Memory B cell (primary cell): Measurements from ENCODE around the gene SUPT3H.
"Not testable (repeated sequence)": the region's sequence is repeated elsewhere in the genome, so short reads cannot be mapped to it uniquely, and the experiment has no call there.

Experiments used
- ATAC-seq: fragments of 150-1000 bp; cut with Tn5 transposase; 2 replicates; pipeline ENCODE4 v1.10.0; 2021; ENCODE audit warnings: low read depth, mild to moderate bottlenecking, moderate library complexity
- DNase-seq, 2 donors: peaks; one replicate each; pipeline ENCODE4 v3.0.0; 2022; ENCODE audit warnings: low spot score in 2 of 2
- H3K27ac Mint-ChIP-seq: one replicate; pipeline ENCODE4 v1.8.0; 2022; ENCODE audit warnings: mild to moderate bottlenecking, moderate library complexity, mixed read lengths
- H3K27me3 Mint-ChIP-seq: one replicate; pipeline ENCODE4 v1.8.0; 2022; ENCODE audit warnings: mixed read lengths
- H3K36me3 Mint-ChIP-seq: one replicate; pipeline ENCODE4 v1.8.0; 2022; ENCODE audit warnings: mild to moderate bottlenecking, mixed read lengths
- H3K4me1 Mint-ChIP-seq: one replicate; pipeline ENCODE4 v1.8.0; 2022; ENCODE audit warnings: mixed read lengths
- H3K4me3 Mint-ChIP-seq: one replicate; pipeline ENCODE4 v1.8.0; 2022; ENCODE audit warnings: mild to moderate bottlenecking, moderate library complexity, mixed read lengths
- H3K9me3 Mint-ChIP-seq: one replicate; pipeline ENCODE4 v1.8.0; 2022; ENCODE audit warnings: mixed read lengths

Gene SUPT3H

DNA sequence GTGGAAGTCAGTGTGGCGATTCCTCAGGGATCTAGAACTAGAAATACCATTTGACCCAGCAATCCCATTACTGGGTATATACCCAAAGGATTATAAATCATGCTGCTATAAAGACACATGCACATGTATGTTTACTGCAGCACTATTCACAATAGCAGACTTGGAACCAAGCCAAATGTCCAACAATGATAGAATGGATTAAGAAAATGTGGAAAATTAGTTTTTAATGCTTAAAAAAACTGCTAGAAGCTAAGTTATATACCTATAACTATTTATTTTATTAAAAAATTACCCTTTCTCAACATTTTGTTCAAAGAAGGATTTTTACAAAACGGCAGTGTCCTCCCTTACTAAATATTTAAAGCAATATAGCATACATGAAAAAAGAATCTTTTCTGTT is 335.1 kb downstream of the SUPT3H start:
- H3K4me1 Mint-ChIP-seq, H3K9me3 Mint-ChIP-seq, ATAC-seq, H3K27me3 Mint-ChIP-seq, DNase-seq, H3K4me3 Mint-ChIP-seq, H3K27ac Mint-ChIP-seq, H3K36me3 Mint-ChIP-seq: not testable (repeated sequence)

DNA sequence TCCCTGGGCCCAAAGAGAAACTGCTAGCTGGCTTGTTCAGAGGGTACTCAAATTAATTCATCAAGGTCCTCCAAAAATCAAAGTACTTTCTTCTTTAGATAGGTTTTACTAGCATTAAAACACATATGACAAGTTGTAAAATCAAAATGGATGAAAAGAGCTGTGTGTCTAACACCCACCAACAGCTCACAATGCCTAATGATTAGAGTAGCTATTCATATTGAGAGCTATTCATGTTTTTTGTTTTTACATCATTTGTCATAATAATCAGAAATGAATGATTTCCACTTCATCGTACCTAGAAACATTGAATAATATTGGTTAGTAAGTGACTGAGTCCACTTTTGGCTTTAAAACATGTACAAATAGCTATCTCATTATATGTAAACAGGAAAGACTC is 339.5 kb downstream of the SUPT3H start:
- Mint-ChIP-seq H3K4me1 (no peaks in the 10 kb centered on the region), H3K27ac (no peak overlapping the region), H3K4me3 (no peak overlapping the region)

DNA sequence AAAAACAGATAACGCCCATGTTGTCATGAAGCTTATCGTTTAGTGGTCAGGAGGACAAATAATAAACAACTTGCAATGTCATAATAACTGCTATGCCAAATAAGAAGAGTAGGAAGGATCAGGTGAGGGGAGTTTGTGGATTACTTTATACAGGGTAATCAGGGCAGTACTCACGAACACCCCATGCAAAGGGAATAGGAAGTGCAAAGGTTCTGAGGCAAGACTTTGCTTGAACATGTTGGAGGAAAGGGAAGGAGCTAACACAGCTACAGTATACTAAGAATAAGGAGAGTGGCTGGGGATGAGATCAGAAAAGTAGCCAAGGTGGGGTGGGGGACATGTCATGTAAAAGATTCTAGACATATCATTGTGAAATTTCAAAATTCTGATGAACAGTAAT is 341.6 kb downstream of the SUPT3H start:
- DNase-seq: no peak
- Mint-ChIP-seq H3K36me3 (peaks cover 9% of the 10 kb centered on the region), H3K27me3 (no peaks in the 10 kb centered on the region), H3K4me1 (no peaks in the 10 kb centered on the region), H3K9me3 (no peaks in the 10 kb centered on the region), H3K4me3 (no peak overlapping the region), H3K27ac (no peak overlapping the region)
- ATAC-seq: no peak

More for the DNA sequence above, 339.5 kb downstream of the SUPT3H start:
- DNase-seq (no peak), ATAC-seq (no peak)
- Mint-ChIP-seq H3K27me3 (no peaks in the 10 kb centered on the region), H3K9me3 (no peaks in the 10 kb centered on the region), H3K36me3 (peaks cover 6% of the 10 kb centered on the region)

DNA sequence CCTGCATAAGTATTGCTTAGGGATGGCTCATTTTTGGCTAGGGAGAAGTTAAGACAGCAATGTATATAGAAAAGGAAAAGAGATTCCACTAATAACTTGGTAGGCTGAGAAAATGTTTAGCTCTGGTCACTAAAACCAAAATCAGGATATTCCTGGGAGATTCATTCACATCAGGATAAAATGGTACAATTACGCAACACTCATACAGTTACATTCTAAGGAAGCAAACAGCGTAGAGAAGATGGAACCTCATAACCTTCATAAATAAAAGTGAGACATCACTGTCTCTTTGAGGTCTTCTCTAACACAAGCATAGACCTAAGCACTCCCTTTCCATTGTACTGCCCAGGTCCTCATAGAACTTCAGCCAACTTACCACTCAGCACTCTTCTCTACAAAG is 345.3 kb downstream of the SUPT3H start:
- no peak overlapping the region for H3K27ac Mint-ChIP-seq

DNA sequence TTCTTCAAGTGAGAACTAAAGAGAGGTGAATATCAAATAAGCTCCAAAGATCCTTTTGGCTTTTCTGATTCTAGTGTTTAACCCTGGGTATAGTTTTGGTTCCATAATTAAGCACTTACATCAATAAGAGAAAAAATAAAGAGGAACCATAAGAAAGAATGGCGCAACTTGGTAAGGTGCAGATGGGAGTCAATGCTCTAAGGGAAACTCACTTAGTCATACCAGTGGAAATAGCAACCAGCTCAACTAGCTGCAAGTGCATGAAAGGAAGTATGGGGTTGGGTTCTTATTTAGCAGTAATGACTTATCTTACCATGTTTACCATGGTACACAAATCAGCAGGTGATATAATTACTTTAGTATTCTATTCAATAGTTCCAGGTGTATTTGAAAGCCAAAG is 346.1 kb downstream of the SUPT3H start:
- no peaks in the 10 kb centered on the region for H3K27me3 Mint-ChIP-seq
- no peak overlapping the region for H3K27ac Mint-ChIP-seq
- no peak for DNase-seq
- peaks cover 3% of the 10 kb centered on the region for H3K4me1 Mint-ChIP-seq
- no peak overlapping the region for H3K4me3 Mint-ChIP-seq
- peaks cover 17% of the 10 kb centered on the region for H3K36me3 Mint-ChIP-seq
- ATAC-seq: no peak
- H3K9me3 Mint-ChIP-seq: peaks cover 5% of the 10 kb centered on the region

More for the DNA sequence above, 345.3 kb downstream of the SUPT3H start:
- no peak for DNase-seq
- no peak for ATAC-seq
- Mint-ChIP-seq H3K27me3 (no peaks in the 10 kb centered on the region), H3K9me3 (peaks cover 3% of the 10 kb centered on the region), H3K36me3 (peaks cover 15% of the 10 kb centered on the region), H3K4me1 (no peaks in the 10 kb centered on the region), H3K4me3 (no peak overlapping the region)

DNA sequence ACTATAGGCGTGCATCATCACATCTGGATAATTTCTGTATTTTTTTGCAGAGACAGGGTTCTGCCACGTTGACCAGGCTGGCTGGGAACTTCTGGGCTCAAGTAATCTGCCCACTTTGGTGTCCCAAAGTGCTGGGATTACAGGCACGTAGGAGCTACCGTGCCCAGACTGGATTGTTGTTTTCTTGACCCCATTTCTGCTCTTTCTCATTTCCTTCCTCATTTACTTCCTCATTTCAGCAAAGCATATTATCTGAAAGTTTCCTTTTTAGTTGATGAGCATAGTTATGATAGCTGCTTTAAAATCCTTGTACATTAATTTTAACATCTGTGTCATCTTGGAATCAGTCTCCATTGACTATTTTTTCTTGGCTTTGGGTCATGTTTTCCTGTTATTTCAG is 350.6 kb downstream of the SUPT3H start:
- H3K27ac Mint-ChIP-seq: no peak overlapping the region

DNA sequence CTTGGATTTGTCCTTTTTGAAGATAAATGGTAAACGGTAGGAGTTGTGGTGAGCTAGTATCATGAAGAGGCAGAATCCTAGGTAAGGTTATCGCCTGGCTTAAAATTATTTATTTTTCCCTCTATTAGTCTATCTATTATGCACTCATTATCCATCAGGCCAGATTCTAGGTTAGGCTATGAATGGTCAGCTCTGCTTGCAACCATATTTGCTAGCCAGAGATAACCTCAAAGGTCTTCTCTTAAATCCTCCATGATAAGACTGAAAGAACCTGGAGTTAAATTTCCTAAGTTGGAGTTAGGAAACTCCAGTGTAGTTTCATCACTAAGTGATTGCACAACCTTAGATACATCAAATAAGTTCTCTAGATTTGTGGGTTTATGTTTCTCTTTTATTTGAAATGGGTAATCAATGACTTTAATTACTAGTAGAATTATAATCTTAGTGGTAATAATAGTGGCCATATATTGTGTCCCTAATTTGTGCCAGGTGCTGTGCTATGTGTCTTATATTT is 351.7 kb downstream of the SUPT3H start:
- DNase-seq (no peak), ATAC-seq (no peak)
- Mint-ChIP-seq H3K9me3 (peaks cover 12% of the 10 kb centered on the region), H3K27ac (no peak overlapping the region), H3K4me1 (peaks cover 3% of the 10 kb centered on the region), H3K27me3 (no peaks in the 10 kb centered on the region), H3K36me3 (peaks cover 19% of the 10 kb centered on the region), H3K4me3 (no peak overlapping the region)

More for the DNA sequence above, 350.6 kb downstream of the SUPT3H start:
- no peak for DNase-seq
- Mint-ChIP-seq H3K9me3 (peaks cover 12% of the 10 kb centered on the region), H3K4me3 (no peak overlapping the region), H3K27me3 (no peaks in the 10 kb centered on the region), H3K4me1 (peaks cover 3% of the 10 kb centered on the region), H3K36me3 (peaks cover 19% of the 10 kb centered on the region)
- ATAC-seq: no peak

DNA sequence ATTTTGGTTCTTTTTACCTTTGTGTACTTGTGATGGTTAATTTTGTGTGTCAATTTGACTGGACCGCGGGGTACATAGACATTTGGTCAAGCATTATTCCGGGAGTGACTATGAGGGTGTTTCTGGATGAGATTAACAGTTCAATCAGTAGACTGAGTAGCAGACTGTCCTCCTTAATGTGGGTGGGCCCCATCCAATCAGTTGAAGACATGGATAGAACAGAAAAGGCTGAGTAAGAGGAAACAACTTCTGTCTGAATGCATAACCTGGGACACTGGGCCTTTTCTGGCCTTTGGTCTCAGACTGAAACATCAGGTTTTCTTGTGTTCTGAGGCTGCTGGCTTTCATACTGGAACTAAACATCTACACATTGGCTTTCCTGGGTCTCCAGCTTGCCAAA is 353.1 kb downstream of the SUPT3H start:
- no peak overlapping the region for H3K27ac Mint-ChIP-seq
- peaks cover 3% of the 10 kb centered on the region for H3K4me1 Mint-ChIP-seq
- H3K27me3 Mint-ChIP-seq: no peaks in the 10 kb centered on the region
- ATAC-seq: no peak
- no peak for DNase-seq
- H3K36me3 Mint-ChIP-seq: peaks cover 19% of the 10 kb centered on the region
- H3K9me3 Mint-ChIP-seq: peaks cover 12% of the 10 kb centered on the region
- no peak overlapping the region for H3K4me3 Mint-ChIP-seq

DNA sequence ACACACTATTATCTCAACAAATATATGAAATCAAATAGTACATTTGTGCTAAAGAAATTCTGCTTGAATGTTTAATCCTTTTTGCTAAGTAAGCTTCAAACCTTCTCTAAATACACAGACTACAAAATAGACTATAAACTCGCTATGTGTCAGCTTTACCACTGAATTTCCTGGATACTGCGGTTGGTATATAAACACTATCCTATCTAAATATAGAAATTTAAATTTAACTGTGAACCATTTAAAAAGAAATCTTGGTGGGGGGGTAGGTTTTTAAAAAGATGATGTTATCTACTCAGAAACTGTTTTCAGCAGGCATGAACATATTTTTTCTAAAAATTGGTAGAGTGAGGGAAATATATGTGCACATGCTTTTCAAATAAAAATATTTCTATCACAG is 356.1 kb downstream of the SUPT3H start:
- ATAC-seq (no peak), DNase-seq (no peak)
- H3K27ac Mint-ChIP-seq: no peak overlapping the region
- no peaks in the 10 kb centered on the region for H3K4me1 Mint-ChIP-seq
- H3K4me3 Mint-ChIP-seq: no peak overlapping the region
- peaks cover 14% of the 10 kb centered on the region for H3K36me3 Mint-ChIP-seq
- no peaks in the 10 kb centered on the region for H3K27me3 Mint-ChIP-seq
- peaks cover 8% of the 10 kb centered on the region for H3K9me3 Mint-ChIP-seq

DNA sequence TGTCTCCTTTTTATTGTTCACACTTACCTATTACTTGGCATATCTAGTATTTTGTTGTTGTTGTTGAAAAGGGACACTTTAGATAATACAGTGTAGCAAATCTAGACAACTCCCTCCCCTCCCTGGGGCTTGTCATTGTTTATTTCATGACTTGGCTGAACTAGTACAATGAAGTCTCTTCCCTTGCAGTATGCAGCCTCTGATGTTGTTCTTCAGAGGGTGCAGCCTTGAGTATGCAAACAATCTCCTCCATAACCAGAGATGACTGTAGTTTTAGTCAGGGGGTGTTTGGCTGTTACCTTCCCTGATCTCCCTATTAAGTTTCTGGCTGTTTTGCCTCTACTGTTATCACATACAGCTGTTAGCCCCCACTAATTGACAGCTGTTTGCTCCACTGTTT is 365.0 kb downstream of the SUPT3H start:
- DNase-seq (no peak), ATAC-seq (no peak)
- no peaks in the 10 kb centered on the region for H3K27me3 Mint-ChIP-seq
- H3K4me3 Mint-ChIP-seq: no peak overlapping the region
- H3K9me3 Mint-ChIP-seq: peaks cover 14% of the 10 kb centered on the region
- peaks cover 29% of the 10 kb centered on the region for H3K36me3 Mint-ChIP-seq
- H3K4me1 Mint-ChIP-seq: no peaks in the 10 kb centered on the region
- no peak overlapping the region for H3K27ac Mint-ChIP-seq

DNA sequence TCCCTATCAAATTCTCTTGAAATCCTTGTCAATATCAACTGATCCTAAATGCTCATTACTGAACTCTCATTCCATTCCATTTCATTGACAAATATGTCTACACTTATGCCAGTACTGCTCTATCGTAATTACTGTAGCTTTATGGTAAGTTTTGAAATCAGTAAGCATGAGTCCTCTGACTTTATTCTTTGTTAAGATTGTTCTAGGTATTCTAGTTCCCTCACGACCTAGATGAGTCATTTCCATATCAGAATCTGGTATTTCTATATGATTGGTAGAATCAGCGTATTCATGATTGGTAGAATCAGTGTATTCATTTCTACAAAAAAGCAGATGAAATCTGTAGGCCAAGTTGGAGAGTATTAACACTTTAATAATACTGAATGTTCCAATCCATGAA is 368.2 kb downstream of the SUPT3H start:
- no peak overlapping the region for H3K4me3 Mint-ChIP-seq
- H3K4me1 Mint-ChIP-seq: no peaks in the 10 kb centered on the region
- DNase-seq: no peak
- no peak overlapping the region for H3K27ac Mint-ChIP-seq
- H3K27me3 Mint-ChIP-seq: no peaks in the 10 kb centered on the region
- H3K36me3 Mint-ChIP-seq: peaks cover 27% of the 10 kb centered on the region
- H3K9me3 Mint-ChIP-seq: peaks cover 14% of the 10 kb centered on the region
- no peak for ATAC-seq

DNA sequence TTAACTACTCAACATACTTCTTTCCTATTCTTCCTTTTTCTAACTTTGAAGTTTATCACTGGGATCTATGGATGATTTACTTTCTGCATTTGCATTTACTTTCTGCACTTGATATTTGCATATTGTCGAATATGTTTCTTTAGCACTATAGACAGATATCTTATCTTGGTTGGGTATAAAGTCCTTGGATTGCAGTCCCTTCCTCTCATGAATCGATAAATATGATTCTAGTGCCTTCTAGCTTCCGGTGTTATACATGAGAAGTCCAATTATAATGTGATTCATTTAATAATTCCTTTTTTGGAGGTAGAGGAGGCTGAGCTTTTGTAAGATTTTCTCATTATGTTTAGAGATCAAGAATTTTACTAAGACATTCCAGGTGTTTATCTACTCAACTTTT is 370.8 kb downstream of the SUPT3H start:
- no peak overlapping the region for H3K27ac Mint-ChIP-seq
- peaks cover 8% of the 10 kb centered on the region for H3K36me3 Mint-ChIP-seq
- peaks cover 3% of the 10 kb centered on the region for H3K9me3 Mint-ChIP-seq
- H3K4me3 Mint-ChIP-seq: no peak overlapping the region
- no peaks in the 10 kb centered on the region for H3K27me3 Mint-ChIP-seq
- ATAC-seq (no peak), DNase-seq (no peak)
- no peaks in the 10 kb centered on the region for H3K4me1 Mint-ChIP-seq

DNA sequence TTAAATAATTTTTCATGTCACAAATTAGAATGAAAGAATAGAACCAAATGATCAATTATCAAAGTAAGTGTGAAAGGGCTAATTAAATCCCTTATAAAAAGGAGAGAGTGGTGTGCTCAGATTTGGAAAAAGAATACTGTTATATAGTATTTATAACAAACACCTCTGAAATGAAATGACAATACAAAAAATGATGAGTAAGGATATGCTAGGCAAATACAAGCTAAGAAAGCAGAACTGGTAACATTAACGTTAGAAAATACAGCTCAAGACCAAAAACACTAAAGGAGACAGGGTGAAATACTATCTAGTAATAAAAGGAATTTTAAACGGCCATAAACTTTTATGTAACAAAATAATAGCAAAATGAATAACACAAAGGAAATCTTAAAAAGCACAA is 373.8 kb downstream of the SUPT3H start:
- H3K36me3 Mint-ChIP-seq: no peaks in the 10 kb centered on the region
- H3K27me3 Mint-ChIP-seq: no peaks in the 10 kb centered on the region
- no peaks in the 10 kb centered on the region for H3K9me3 Mint-ChIP-seq
- ATAC-seq (no peak), DNase-seq (no peak)
- no peak overlapping the region for H3K4me3 Mint-ChIP-seq
- no peaks in the 10 kb centered on the region for H3K4me1 Mint-ChIP-seq
- H3K27ac Mint-ChIP-seq: no peak overlapping the region

DNA sequence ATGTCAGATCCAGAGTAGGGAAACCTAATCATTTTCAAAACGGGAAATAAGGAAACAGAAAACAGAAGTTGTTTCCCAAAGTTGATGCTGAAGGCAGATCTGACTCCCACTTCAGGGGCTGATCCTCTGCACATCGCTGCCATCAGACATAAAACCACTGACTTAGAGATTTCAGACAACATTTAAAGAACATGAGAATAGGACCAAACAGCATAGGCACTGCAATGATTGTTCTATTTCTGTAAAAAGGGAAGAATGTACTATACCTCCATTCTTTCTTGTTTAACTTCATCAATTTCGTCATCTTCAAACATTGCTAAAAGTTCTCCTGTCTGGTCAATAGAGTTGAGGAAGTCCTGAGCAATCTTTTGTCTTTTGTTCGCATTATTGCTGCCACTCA is 374.3 kb downstream of the SUPT3H start:
- H3K36me3 Mint-ChIP-seq: no peaks in the 10 kb centered on the region
- no peaks in the 10 kb centered on the region for H3K9me3 Mint-ChIP-seq
- no peak overlapping the region for H3K4me3 Mint-ChIP-seq
- DNase-seq (no peak), ATAC-seq (no peak)
- no peak overlapping the region for H3K27ac Mint-ChIP-seq
- no peaks in the 10 kb centered on the region for H3K4me1 Mint-ChIP-seq
- H3K27me3 Mint-ChIP-seq: no peaks in the 10 kb centered on the region

DNA sequence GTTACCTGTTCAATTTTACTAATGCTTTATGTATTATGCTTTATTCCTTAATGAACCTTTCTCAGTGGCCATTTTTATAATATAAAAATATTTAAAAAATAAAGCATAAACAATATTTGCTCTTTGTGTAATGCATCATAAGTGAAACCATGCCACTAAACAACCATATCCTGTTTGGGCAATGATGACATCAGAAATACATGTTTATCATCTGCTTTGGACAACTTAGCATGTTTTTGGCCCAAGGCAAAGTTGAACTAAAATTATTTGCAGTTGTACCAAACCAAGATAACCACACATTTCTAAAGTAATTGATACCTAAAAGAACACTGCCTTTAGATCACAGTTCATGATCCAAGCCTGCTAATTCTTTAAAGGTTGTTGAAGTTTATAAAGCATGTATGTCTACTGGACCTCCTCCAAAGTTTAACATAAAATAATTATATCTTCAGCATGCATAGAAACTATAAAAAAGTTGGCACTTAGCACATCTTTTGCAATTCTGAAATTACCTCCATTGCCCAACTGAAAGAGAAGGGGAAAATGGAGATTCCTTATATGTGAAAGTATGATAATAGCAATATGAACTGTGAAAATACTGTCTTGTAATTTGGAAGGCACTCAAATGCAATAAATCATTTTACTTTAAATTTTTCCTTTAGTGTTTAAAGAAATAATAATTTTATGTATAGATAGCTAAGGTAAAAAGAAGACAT is 375.2 kb downstream of the SUPT3H start:
- H3K4me1 Mint-ChIP-seq: no peaks in the 10 kb centered on the region
- H3K27me3 Mint-ChIP-seq: no peaks in the 10 kb centered on the region
- no peak for DNase-seq
- no peaks in the 10 kb centered on the region for H3K9me3 Mint-ChIP-seq
- no peak overlapping the region for H3K4me3 Mint-ChIP-seq
- no peaks in the 10 kb centered on the region for H3K36me3 Mint-ChIP-seq
- no peak for ATAC-seq
- no peak overlapping the region for H3K27ac Mint-ChIP-seq
